GM12878 (cell line): ENCODE data around the gene LIG1. TPM values are rescaled to one million over a fixed set of nuclear protein-coding genes. Genes with fewer than 3 reads are reported as not detected.

ENCODE experiments used
- ATAC-seq: fragments of 200-7000 bp; cut with Tn5 transposase; 3 replicates; pipeline ENCODE4 v1.9.1; 2020; ENCODE audit warnings: mild to moderate bottlenecking, moderate library complexity
- BruUV-seq: library from RNA; stranded (reverse); fragments of 400-500 nt; replicated peaks from 2 replicates; lab custom pipeline; 2021; lab: Mats Ljungman, UMichigan
- CTCF ChIA-PET: fragments of 300-600 bp; sonication (Branson Sonifier 250); formaldehyde crosslinking; extraction: SDS; loops from one replicate; lab custom pipeline; 2021; ENCODE audit warnings: inconsistent platforms; lab: Yijun Ruan, JAX
- POLR2A ChIA-PET: fragments of 350-600 bp; formaldehyde crosslinking; extraction: SDS; loops from one replicate; lab custom pipeline; 2021; ENCODE audit warnings: inconsistent platforms; lab: Charles Lee
- RAD21 ChIA-PET: fragments of 300-600 bp; sonication (Branson Sonifier 250); formaldehyde crosslinking; loops from one replicate; lab custom pipeline; 2023; ENCODE audit warnings: antibody characterized with exemption; ENCODE audit not compliant: unreplicated experiment; lab: Charles Lee
- SMC1A ChIA-PET: fragments of 300-600 bp; sonication (Branson Sonifier 250); formaldehyde crosslinking; loops from one replicate; lab custom pipeline; 2023; ENCODE audit not compliant: unreplicated experiment, uncharacterized antibody; lab: Charles Lee
- DNase-seq: peaks from one replicate; pipeline ENCODE4 v3.0.0-alpha.2; 2011; ENCODE audit warnings: low read depth, low spot score
- FAIRE-seq: peaks from 3 replicates; lab custom pipeline; 2011; peaks lifted over from hg19 to GRCh38; lab: Jason Lieb, UNC
- H2AFZ ChIP-seq: 2 replicates; pipeline ENCODE4 v1.6.0; 2011; ENCODE audit warnings: low read depth, low read length, control low read depth; ENCODE audit not compliant: control insufficient read depth
- H3K27ac ChIP-seq: 2 replicates; pipeline ENCODE4 v1.5.1; 2011; ENCODE audit warnings: control low read depth; ENCODE audit not compliant: control insufficient read depth, insufficient read depth
- H3K27me3 ChIP-seq, 2 experiments: replicated peaks in 1 of 2; 2 replicates each; pipeline versions ENCODE4 v1.6.0 to v1.6.1; 2011; ENCODE audit warnings: low read length in 1 of 2; ENCODE audit not compliant: control insufficient read depth in 2 of 2, insufficient read depth in 2 of 2
- H3K36me3 ChIP-seq, 2 experiments: 2 replicates each; pipeline ENCODE4 v1.5.1; 2011; ENCODE audit warnings: low read length in 1 of 2; ENCODE audit not compliant: control insufficient read depth in 2 of 2, insufficient read depth in 2 of 2
- H3K4me1 ChIP-seq: 2 replicates; pipeline ENCODE4 v1.6.1; 2011; ENCODE audit warnings: mild to moderate bottlenecking, low read length, moderate library complexity, mixed read lengths; ENCODE audit not compliant: control insufficient read depth, insufficient read depth
- H3K4me2 ChIP-seq: 2 replicates; pipeline ENCODE4 v1.6.0; 2011; ENCODE audit warnings: control low read depth; ENCODE audit not compliant: control insufficient read depth, insufficient read depth
- H3K4me3 ChIP-seq: fragments of 200-600 bp; sonication (generic); 2 replicates; pipeline ENCODE4 v1.5.1; 2016
- H3K79me2 ChIP-seq: 2 replicates; pipeline ENCODE4 v1.6.0; 2011; ENCODE audit warnings: low read length; ENCODE audit not compliant: control insufficient read depth, insufficient read depth
- H3K9ac ChIP-seq: 2 replicates; pipeline ENCODE4 v1.8.0; 2011; ENCODE audit warnings: low read length, control low read depth, mixed read lengths; ENCODE audit not compliant: control insufficient read depth, insufficient read depth
- H3K9me3 ChIP-seq: replicated peaks from 3 replicates; pipeline ENCODE4 v1.5.1; 2011; ENCODE audit warnings: mild to moderate bottlenecking, low read length; ENCODE audit not compliant: control insufficient read depth, insufficient read depth
- H4K20me1 ChIP-seq: 2 replicates; pipeline ENCODE4 v1.6.0; 2011; ENCODE audit not compliant: control insufficient read depth, insufficient read depth
- CEBPB ChIP-seq, 2 experiments: fragments of 150-350 bp in 1 of 2; IDR thresholded peaks; 2 replicates each; pipeline ENCODE4 v1.6.1; 2012 to 2014; ENCODE audit warnings: low read depth in 2 of 2, low read length in 2 of 2, borderline replicate concordance in 1 of 2, inconsistent platforms in 1 of 2
- CREM ChIP-seq: IDR thresholded peaks from 2 replicates; pipeline ENCODE4 v1.6.1; 2014; ENCODE audit warnings: antibody characterized with exemption, low read depth
- HDAC6 ChIP-seq: fragments of 200-600 bp; sonication (generic); IDR thresholded peaks from one replicate; pipeline ENCODE4 v1.8.0; 2017; ENCODE audit warnings: antibody characterized with exemption; ENCODE audit not compliant: unreplicated experiment
- HDGF ChIP-seq: fragments of 450-650 bp; IDR thresholded peaks from 2 replicates; pipeline ENCODE4 v1.6.1; 2016; ENCODE audit warnings: antibody characterized with exemption
- JUND ChIP-seq: IDR thresholded peaks from 2 replicates; pipeline ENCODE4 v1.6.1; 2012; ENCODE audit warnings: low read depth, mild to moderate bottlenecking, low read length, improper control_type of control experiment, moderate library complexity
- KDM1A ChIP-seq: fragments of 200-600 bp; sonication (generic); IDR thresholded peaks from 2 replicates; pipeline ENCODE4 v1.6.1; 2016; ENCODE audit warnings: borderline replicate concordance
- LARP7 ChIP-seq: fragments of 450-650 bp; IDR thresholded peaks from 2 replicates; pipeline ENCODE4 v1.6.1; 2017; ENCODE audit warnings: mild to moderate bottlenecking
- MAX ChIP-seq: IDR thresholded peaks from 2 replicates; pipeline ENCODE4 v1.6.1; 2012; ENCODE audit warnings: low read depth, low read length, improper control_type of control experiment
- MEF2A ChIP-seq: IDR thresholded peaks from 2 replicates; pipeline ENCODE4 v1.6.1; 2011; ENCODE audit warnings: low read depth, mild to moderate bottlenecking, low read length, moderate library complexity; ENCODE audit not compliant: insufficient read depth
- MEF2B ChIP-seq: fragments of 450-650 bp; IDR thresholded peaks from 2 replicates; pipeline ENCODE4 v1.6.1; 2018; ENCODE audit warnings: mild to moderate bottlenecking, moderate library complexity; ENCODE audit not compliant: partially characterized antibody, poor library complexity, severe bottlenecking
- MYC ChIP-seq: IDR thresholded peaks from 2 replicates; pipeline ENCODE4 v1.6.1; 2011; ENCODE audit warnings: mild to moderate bottlenecking, low read length, moderate library complexity, inconsistent platforms; ENCODE audit not compliant: insufficient read depth, insufficient replicate concordance, insufficient read length, severe bottlenecking
- RELA ChIP-seq: fragments of 450-650 bp; IDR thresholded peaks from 2 replicates; pipeline ENCODE4 v1.8.0; 2014; ENCODE audit warnings: borderline replicate concordance; ENCODE audit not compliant: partially characterized antibody
- TCF3 ChIP-seq: IDR thresholded peaks from 2 replicates; pipeline ENCODE4 v1.6.1; 2012; ENCODE audit warnings: low read depth, mild to moderate bottlenecking, low read length, borderline replicate concordance; ENCODE audit not compliant: insufficient read depth
- ZNF622 ChIP-seq: fragments of 450-650 bp; IDR thresholded peaks from 2 replicates; pipeline ENCODE4 v1.6.1; 2017; ENCODE audit warnings: mild to moderate bottlenecking, inconsistent platforms
- WGBS: methylation state at CpG from one replicate; pipeline ENCODE4 v1.1.6; 2016; ENCODE audit warnings: low lambda C conversion rate; ENCODE audit not compliant: insufficient replicate concordance, insufficient coverage; ENCODE audit errors: missing lambda C conversion rate; 5-methylcytosine and 5-hydroxymethylcytosine counted together
- in situ Hi-C: fragments of 300-500 bp; cut with MboI; formaldehyde crosslinking; loops from 9 replicates; pipeline ENCODE4 v1.14.3; 2018; ENCODE audit warnings: mixed read lengths
- intact Hi-C: fragments of 100-400 bp; cut with micrococcal nuclease; formaldehyde crosslinking; loops from one replicate; pipeline ENCODE4 v1.14.2; 2022; ENCODE audit not compliant: unreplicated experiment
- polyA plus RNA-seq, 11 experiments: library from polyadenylated mRNA; depleted of rRNA in 4 of 11; unstranded in 6 of 11; stranded (reverse) in 5 of 11; fragments of >200 nt; fragmentation: Nextera tagmentation in 4 of 11; fragmentation: Illumina TruSeq in 1 of 11; extraction: Ambion mirVana in 4 of 11; extraction: Trizol in 1 of 11; gene quantifications; 1 replicate in 1 of 11; 2 replicates in 10 of 11; pipeline versions ENCODE4 v1.2.1 to v1.2.3, GENCODE V29; 2011 to 2016; ENCODE audit warnings: inconsistent platforms in 2 of 11, missing spikeins in 2 of 11, low read depth in 1 of 11
- total RNA-seq, 4 experiments: library from RNA; depleted of rRNA in 3 of 4; stranded (reverse); fragments of >200 nt in 3 of 4; fragmentation: Illumina TruSeq in 1 of 4; extraction: Trizol in 1 of 4; gene quantifications; 2 replicates each; pipeline versions ENCODE4 v1.2.1 to v1.2.3, GENCODE V29; 2013 to 2021
- TF ChIP-seq, protein P1 (sequence below): fragments of 450-650 bp; conservative IDR thresholded peaks from 2 replicates; pipeline ENCODE4 v1.6.1; 2017; ENCODE audit warnings: mild to moderate bottlenecking, moderate library complexity
- TF ChIP-seq, protein P2 (sequence below): IDR thresholded peaks from 2 replicates; pipeline ENCODE4 v1.6.1; 2012; ENCODE audit warnings: mild to moderate bottlenecking, low read depth, low read length

LIG1 gene
- total and polyA plus RNA-seq, 10 of the 15 experiments (the other 5 are each of a cell fraction or from before 2014, with no cell fraction given): 7.8 to 117 (median 73.7) TPM

DNA sequence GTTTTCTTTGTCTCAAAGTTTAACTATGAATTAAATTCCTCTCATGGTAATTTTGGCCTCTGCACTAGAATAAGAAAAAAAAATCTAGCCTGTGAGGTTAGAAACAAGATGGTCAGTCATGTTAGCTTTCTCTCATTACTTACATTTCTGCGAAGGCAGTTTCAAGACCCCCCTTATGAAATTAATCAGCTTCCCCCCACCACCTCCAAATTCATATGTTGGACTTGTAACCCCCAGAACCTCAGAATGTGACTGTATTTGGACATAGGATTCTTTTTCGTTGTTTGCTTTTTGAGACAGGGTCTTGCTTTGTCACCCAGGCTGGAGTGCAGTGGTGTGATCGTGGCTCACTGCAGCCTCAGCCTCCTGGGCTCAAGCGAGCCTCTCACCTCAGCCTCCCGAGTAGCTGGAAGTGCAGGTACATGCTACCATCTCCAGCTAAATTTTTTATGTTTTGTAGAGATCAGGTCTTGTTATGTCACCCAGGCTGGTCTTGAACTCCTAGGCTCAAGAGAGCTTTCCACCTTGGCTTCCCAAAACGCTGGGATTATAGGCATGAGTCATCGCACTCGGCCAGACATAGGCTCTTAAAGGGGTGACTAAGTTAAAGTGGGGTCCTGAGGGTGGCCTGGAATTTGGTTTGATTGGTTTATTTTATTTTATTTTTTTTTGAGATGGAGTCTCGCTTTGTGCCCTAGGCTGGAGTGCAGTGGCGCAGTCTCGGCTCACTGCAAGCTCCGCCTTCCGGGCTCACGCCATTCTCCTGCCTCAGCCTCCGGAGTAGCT, 61.0 kb downstream of the LIG1 start:
- no peaks in the 10 kb centered on the region for H4K20me1 ChIP-seq
- intact Hi-C loops (no loop called here), in situ Hi-C loops (no loop called here)
- no peak for ATAC-seq
- BruUV-seq: TSS peak; percentile 57
- no peak overlapping the region for H3K27ac ChIP-seq
- ChIA-PET RAD21 (interaction anchor here (0.7 to 4.9 kb wide), 6 partner anchors 44 to 209 kb away, joined by 3 to 44 read pairs (median 5); no protein-coding TSS in a partner anchor), SMC1A (interaction anchor here (1.3 to 4.9 kb wide), 7 partner anchors 11 to 150 kb away, joined by 5 to 44 read pairs (median 7); partner anchors contain the start of gene CARD8), POLR2A (interaction anchor here (0.6 to 1.9 kb wide), 3 partner anchors 13 to 294 kb away, joined by 3 to 4 read pairs (median 4); no protein-coding TSS in a partner anchor), CTCF (interaction anchor here (0.7 to 12.4 kb wide), 11 partner anchors 8 to 255 kb away, joined by 3 to 192 read pairs (median 6); partner anchors contain the start of genes SYNGR4 and TMEM143)
- 83% methylated on average over 15 of the region's 15 CpGs for WGBS
- no peak for DNase-seq
- FAIRE-seq: no peak
- H3K4me2 ChIP-seq: no peak overlapping the region; the same call in 1 of the 2 replicates
- H3K36me3 ChIP-seq: no peaks in the 10 kb centered on the region; a peak in 1 of 4 replicates
- no peaks in the 10 kb centered on the region for H3K27me3 ChIP-seq
- H3K4me3 ChIP-seq: no peak overlapping the region
- no peaks in the 10 kb centered on the region for H3K79me2 ChIP-seq
- H2AFZ ChIP-seq: no peak overlapping the region
- no peak overlapping the region for H3K9ac ChIP-seq
- H3K4me1 ChIP-seq: peaks cover 7% of the 10 kb centered on the region
- H3K9me3 ChIP-seq: no peaks in the 10 kb centered on the region
- TF ChIP-seq, protein P1, sequence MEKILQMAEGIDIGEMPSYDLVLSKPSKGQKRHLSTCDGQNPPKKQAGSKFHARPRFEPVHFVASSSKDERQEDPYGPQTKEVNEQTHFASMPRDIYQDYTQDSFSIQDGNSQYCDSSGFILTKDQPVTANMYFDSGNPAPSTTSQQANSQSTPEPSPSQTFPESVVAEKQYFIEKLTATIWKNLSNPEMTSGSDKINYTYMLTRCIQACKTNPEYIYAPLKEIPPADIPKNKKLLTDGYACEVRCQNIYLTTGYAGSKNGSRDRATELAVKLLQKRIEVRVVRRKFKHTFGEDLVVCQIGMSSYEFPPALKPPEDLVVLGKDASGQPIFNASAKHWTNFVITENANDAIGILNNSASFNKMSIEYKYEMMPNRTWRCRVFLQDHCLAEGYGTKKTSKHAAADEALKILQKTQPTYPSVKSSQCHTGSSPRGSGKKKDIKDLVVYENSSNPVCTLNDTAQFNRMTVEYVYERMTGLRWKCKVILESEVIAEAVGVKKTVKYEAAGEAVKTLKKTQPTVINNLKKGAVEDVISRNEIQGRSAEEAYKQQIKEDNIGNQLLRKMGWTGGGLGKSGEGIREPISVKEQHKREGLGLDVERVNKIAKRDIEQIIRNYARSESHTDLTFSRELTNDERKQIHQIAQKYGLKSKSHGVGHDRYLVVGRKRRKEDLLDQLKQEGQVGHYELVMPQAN: no peak
- no peak for TF ChIP-seq HDAC6
- TF ChIP-seq RELA: no peak
- TF ChIP-seq CREM: no peak
- no peak for TF ChIP-seq MAX
- TF ChIP-seq HDGF: no peak
- TF ChIP-seq, protein P2, sequence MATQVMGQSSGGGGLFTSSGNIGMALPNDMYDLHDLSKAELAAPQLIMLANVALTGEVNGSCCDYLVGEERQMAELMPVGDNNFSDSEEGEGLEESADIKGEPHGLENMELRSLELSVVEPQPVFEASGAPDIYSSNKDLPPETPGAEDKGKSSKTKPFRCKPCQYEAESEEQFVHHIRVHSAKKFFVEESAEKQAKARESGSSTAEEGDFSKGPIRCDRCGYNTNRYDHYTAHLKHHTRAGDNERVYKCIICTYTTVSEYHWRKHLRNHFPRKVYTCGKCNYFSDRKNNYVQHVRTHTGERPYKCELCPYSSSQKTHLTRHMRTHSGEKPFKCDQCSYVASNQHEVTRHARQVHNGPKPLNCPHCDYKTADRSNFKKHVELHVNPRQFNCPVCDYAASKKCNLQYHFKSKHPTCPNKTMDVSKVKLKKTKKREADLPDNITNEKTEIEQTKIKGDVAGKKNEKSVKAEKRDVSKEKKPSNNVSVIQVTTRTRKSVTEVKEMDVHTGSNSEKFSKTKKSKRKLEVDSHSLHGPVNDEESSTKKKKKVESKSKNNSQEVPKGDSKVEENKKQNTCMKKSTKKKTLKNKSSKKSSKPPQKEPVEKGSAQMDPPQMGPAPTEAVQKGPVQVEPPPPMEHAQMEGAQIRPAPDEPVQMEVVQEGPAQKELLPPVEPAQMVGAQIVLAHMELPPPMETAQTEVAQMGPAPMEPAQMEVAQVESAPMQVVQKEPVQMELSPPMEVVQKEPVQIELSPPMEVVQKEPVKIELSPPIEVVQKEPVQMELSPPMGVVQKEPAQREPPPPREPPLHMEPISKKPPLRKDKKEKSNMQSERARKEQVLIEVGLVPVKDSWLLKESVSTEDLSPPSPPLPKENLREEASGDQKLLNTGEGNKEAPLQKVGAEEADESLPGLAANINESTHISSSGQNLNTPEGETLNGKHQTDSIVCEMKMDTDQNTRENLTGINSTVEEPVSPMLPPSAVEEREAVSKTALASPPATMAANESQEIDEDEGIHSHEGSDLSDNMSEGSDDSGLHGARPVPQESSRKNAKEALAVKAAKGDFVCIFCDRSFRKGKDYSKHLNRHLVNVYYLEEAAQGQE: no peak
- TF ChIP-seq ZNF622: no peak
- no peak for TF ChIP-seq MYC
- no peak for TF ChIP-seq MEF2B
- TF ChIP-seq TCF3: no peak
- no peak for TF ChIP-seq JUND
- no peak for TF ChIP-seq MEF2A
- TF ChIP-seq KDM1A: no peak
- no peak for TF ChIP-seq LARP7
- TF ChIP-seq CEBPB (IDR thresholded peaks at IDR 0.05; ENCODE audit: borderline replicate concordance in 1 of 2, low read depth in 2 of 2, low read length in 2 of 2): no peak
